Activated T-cell treated with anti-CD3 and anti-CD28 coated beads, Interleukin-2, amount 50 U/mL, for 24 hours (primary cell): ENCODE data around the gene INPP5A.
"Not testable (repeated sequence)": the region's sequence is repeated elsewhere in the genome, so short reads cannot be mapped to it uniquely, and the experiment has no call there.

Experiments used
- DNase-seq: peaks from one replicate; pipeline ENCODE4 v3.0.0-alpha.2; 2020
- H3K27ac Mint-ChIP-seq: 2 replicates; pipeline ENCODE4 v1.8.0; 2020; ENCODE audit warnings: mild to moderate bottlenecking, mixed read lengths
- H3K27me3 Mint-ChIP-seq: 2 replicates; pipeline ENCODE4 v1.8.0; 2020; ENCODE audit warnings: mixed read lengths
- H3K36me3 Mint-ChIP-seq: 2 replicates; pipeline ENCODE4 v1.8.0; 2020; ENCODE audit warnings: low read depth, mixed read lengths
- H3K4me1 Mint-ChIP-seq: 2 replicates; pipeline ENCODE4 v1.8.0; 2020; ENCODE audit warnings: low read depth, mixed read lengths
- H3K4me3 Mint-ChIP-seq: 2 replicates; pipeline ENCODE4 v1.8.0; 2020; ENCODE audit warnings: mild to moderate bottlenecking, moderate library complexity, mixed read lengths
- H3K9me3 Mint-ChIP-seq: 2 replicates; pipeline ENCODE4 v1.8.0; 2020; ENCODE audit warnings: mixed read lengths

Gene INPP5A

DNA sequence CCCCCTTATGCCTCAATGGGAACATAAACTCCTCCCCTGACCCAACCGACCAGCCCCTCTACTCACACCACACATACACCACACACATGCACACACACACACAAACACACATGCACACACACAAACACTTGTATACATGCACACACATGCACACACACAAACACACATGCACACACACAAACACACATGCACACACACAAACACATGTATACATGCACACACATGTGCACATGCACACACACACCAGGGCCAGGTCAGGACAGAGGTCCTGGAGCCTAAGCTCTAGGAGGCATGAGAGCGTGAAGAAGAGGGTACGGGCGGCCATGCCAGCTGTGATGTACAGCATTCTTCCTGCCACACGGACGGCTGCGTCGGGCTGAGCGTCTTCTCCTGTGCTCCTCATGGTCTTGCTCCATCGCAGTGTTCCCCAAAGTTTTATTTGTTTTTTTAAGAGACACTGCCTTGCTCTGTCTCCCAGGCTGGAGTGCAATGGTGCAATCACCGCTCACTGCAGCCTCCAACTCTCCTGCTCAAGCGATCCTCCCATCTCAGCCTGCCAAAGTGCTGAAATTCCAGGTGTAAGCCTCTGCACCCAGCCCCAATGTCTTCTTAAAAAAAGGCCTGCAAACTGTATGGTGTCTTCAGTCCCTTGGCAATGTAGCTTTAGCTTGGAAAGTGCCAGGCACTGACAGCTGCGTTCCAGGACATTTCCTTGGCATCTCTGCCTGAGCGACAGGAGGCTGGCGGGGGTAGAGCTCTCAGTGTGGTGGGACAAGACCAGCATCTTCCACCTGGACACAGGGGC, 38.8 kb upstream of the INPP5A start:
- Mint-ChIP-seq H3K36me3 (no peaks in the 10 kb centered on the region), H3K27me3 (peaks cover 6% of the 10 kb centered on the region), H3K9me3 (no peaks in the 10 kb centered on the region), H3K27ac (no peak overlapping the region), H3K4me3 (no peak overlapping the region), H3K4me1 (no peaks in the 10 kb centered on the region)
- DNase-seq, result peak; percentile 7

GRCh38 chr10:132499367-132499685, 38.3 kb upstream of the INPP5A start:
- H3K27ac Mint-ChIP-seq, result no peak overlapping the region
- no peak overlapping the region for H3K4me3 Mint-ChIP-seq
- H3K9me3 Mint-ChIP-seq, result no peaks in the 10 kb centered on the region
- no peaks in the 10 kb centered on the region for H3K36me3 Mint-ChIP-seq
- H3K4me1 Mint-ChIP-seq, result no peaks in the 10 kb centered on the region
- H3K27me3 Mint-ChIP-seq, result peaks cover 6% of the 10 kb centered on the region
- DNase-seq, result peak; percentile 26

- Mint-ChIP-seq H3K9me3 (no peaks in the 10 kb centered on the region), H3K4me3 (no peak overlapping the region), H3K27ac (no peak overlapping the region), H3K4me1 (no peaks in the 10 kb centered on the region), H3K27me3 (peaks cover 6% of the 10 kb centered on the region), H3K36me3 (no peaks in the 10 kb centered on the region)
- DNase-seq, result no peak
Observed at GRCh38 chr10:132500781-132501415, 36.7 kb upstream of the INPP5A start.

DNA sequence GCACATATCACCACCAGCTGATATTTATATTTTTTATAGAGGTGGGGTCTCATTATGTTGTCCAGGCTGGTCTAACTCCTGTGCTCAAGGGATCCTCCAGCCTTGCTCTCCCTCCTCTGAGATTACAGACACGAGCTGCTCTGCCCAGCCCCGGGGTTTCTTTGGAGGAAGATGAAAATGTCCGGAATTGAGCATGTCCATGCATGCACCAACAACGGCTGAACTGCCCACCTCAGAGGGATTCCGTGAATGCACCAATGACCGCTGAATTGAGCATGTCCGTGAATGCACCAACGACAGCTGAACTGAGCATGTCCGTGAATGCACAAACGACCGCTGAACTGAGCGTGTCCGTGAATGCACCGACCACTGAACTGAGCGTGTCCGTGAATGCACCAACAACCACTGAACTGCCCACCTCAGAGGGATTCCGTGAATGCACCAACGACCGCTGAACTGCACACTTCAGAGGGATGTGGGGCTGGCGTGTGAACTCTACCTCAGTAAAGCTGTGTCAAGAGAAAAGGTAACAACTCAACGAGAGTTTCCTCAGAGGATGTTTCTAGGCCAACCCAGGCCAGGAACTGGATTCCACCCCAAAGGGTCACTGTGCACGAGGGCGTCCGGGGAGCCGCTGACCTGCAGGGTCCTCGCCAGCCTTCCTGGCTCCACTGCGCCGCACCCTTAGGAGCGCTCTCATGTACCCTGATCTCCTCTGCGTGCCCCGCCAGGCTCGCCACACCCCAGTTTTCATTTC, 34.9 kb upstream of the INPP5A start:
- H3K4me1 Mint-ChIP-seq, result no peaks in the 10 kb centered on the region
- DNase-seq, result peak; percentile 6
- no peaks in the 10 kb centered on the region for H3K9me3 Mint-ChIP-seq
- H3K36me3 Mint-ChIP-seq, result no peaks in the 10 kb centered on the region
- H3K27ac Mint-ChIP-seq, result no peak overlapping the region
- no peak overlapping the region for H3K4me3 Mint-ChIP-seq
- peaks cover 6% of the 10 kb centered on the region for H3K27me3 Mint-ChIP-seq

DNA sequence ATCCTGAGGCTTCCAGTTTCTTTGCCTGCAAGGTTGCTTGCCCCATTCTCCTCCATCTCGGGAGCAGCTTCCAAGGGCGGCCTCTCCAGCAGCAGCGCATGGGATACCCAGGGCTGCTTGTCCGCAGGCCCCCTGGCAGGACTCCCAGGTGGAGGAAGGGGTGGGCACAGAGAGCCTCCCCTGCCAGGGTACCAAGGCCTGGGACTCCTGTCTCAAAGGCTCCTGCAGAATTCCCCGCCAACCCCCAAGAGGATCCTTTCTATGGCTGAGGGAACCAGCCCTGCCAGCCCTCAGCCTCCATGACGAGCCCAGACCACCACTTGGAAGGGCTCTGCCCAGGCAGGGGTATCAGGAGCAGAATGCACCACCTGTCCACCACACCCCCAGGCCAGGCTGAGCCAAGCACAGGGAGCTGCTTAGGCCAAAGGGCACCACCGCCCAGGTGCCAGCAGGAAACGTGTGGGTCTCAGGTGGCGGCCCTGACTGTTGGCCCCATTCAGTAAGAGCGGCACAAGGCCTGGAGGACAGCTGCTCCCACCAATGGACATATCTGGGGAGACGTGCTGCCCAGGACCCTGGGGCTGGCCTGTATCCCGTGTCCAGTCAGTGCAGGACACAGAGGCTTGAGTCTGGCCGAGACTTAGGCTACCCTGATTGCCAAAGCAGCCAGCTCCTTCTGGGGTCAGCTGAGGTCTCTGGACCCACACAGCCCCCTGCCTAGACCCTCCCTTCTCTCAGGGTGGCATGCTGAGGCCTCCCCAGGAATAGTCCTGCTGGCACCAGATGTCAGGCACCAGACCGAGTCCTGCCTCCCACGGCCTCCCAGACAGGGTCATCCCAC, 33.8 kb upstream of the INPP5A start:
- peaks cover 6% of the 10 kb centered on the region for H3K27me3 Mint-ChIP-seq
- DNase-seq, result no peak
- H3K4me1 Mint-ChIP-seq, result no peaks in the 10 kb centered on the region
- H3K4me3 Mint-ChIP-seq, result no peak overlapping the region
- no peaks in the 10 kb centered on the region for H3K36me3 Mint-ChIP-seq
- H3K9me3 Mint-ChIP-seq, result no peaks in the 10 kb centered on the region
- no peak overlapping the region for H3K27ac Mint-ChIP-seq

DNA sequence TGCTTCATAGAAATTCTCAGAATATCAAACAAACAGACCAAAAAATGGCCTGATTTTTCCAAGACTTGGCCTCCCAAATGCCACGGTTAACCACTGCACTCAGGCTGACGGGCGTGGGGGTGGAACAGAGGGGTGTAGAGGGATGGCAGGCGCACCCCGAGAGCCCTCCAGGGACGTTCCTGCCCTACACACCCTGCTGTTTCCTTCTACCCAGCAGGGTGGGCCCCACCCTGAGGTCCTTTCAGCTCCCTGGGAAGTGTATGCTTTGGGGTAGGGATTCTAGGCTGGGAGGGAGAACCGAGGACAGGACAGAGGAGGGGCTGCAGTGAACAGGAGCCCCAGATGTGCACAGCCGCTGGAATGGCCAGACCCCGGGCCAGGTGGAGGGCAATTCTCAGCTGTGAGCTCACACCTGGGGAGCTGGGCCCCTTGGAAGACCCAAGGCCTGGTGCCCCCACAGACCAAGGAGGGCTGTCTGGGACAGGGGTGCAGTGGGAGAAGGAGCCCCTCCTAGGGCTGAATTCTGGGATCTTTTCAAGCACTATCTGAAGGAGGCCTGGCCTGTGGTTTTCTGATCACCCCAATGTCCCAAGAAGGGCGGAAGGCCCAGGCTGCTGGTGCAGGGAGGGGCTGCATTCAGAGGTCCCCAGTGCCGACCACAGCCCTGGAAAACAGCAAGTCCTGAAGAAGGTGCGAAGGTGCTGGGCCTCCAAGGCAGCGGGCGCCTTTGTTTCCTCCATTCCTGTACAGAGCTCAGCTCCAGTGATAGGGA, 32.9 kb upstream of the INPP5A start:
- H3K9me3 Mint-ChIP-seq, result no peaks in the 10 kb centered on the region
- no peaks in the 10 kb centered on the region for H3K4me1 Mint-ChIP-seq
- no peak overlapping the region for H3K4me3 Mint-ChIP-seq
- H3K27ac Mint-ChIP-seq, result no peak overlapping the region
- peaks cover 4% of the 10 kb centered on the region for H3K27me3 Mint-ChIP-seq
- DNase-seq, result peak; percentile 21
- no peaks in the 10 kb centered on the region for H3K36me3 Mint-ChIP-seq

DNA sequence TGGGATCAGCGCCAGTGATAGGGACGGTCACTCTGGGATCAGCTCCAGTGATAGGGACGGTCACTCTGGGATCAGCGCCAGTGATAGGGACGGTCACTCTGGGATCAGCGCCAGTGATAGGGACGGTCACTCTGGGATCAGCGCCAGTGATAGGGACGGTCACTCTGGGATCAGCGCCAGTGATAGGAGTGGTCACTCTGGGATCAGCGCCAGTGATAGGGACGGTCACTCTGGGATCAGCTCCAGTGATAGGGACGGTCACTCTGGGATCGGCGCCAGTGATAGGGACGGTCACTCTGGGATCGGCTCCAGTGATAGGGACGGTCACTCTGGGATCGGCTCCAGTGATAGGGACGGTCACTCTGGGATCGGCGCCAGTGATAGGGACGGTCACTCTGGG, 32.0 kb upstream of the INPP5A start:
- H3K36me3 Mint-ChIP-seq, H3K9me3 Mint-ChIP-seq, H3K27ac Mint-ChIP-seq, DNase-seq, H3K4me3 Mint-ChIP-seq, H3K4me1 Mint-ChIP-seq, H3K27me3 Mint-ChIP-seq: not testable (repeated sequence)

DNA sequence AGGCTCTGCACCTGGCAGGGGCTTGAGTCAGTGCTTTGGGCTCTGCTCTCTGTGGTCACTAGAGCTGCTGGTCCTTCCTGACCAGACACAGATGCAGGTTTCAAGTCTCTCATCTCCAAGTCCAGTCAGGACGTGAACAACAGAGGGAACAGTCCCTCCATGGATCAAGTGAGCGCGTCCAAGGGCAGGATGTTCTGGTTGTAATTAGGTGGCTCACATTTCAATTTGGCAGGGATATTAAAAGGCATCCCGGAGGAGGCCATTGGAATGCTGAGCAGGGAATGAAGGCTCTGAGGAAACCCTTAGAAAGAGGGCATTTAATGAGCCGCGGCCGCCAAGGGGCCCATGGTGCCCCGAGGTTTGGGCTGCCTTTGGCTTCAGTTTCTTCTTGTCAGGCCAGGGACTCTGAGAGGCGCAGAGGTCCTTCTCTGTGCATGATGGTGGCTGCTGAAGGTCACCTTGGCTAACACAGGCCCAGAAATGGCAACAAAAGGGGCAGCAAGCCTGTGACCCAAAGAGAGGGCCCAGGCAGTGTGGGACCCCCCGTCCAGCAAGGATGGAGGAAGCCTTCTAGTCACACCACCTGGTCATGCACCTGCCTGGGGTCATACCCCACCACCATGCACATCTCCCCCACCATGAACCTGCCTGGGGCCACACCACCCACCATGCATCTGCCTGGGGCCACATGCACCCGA, 30.7 kb upstream of the INPP5A start:
- Mint-ChIP-seq H3K9me3 (no peaks in the 10 kb centered on the region), H3K27me3 (no peaks in the 10 kb centered on the region), H3K4me3 (no peak overlapping the region), H3K4me1 (no peaks in the 10 kb centered on the region), H3K27ac (no peak overlapping the region), H3K36me3 (no peaks in the 10 kb centered on the region)
- peak; percentile 20 for DNase-seq

GRCh38 chr10:132507409-132507955, 30.1 kb upstream of the INPP5A start:
- DNase-seq, result no peak
- Mint-ChIP-seq H3K27me3 (no peaks in the 10 kb centered on the region), H3K9me3 (no peaks in the 10 kb centered on the region), H3K27ac (no peak overlapping the region), H3K36me3 (no peaks in the 10 kb centered on the region), H3K4me1 (no peaks in the 10 kb centered on the region), H3K4me3 (no peak overlapping the region)

- no peaks in the 10 kb centered on the region for H3K36me3 Mint-ChIP-seq
- H3K4me1 Mint-ChIP-seq, result no peaks in the 10 kb centered on the region
- H3K27me3 Mint-ChIP-seq, result no peaks in the 10 kb centered on the region
- no peak overlapping the region for H3K27ac Mint-ChIP-seq
- no peak overlapping the region for H3K4me3 Mint-ChIP-seq
- DNase-seq, result peak; percentile 20
- H3K9me3 Mint-ChIP-seq, result no peaks in the 10 kb centered on the region
Observed at GRCh38 chr10:132507956-132508490, 29.6 kb upstream of the INPP5A start.

- no peaks in the 10 kb centered on the region for H3K36me3 Mint-ChIP-seq
- peak; percentile 9 for DNase-seq
- H3K27ac Mint-ChIP-seq, result no peak overlapping the region
- no peaks in the 10 kb centered on the region for H3K4me1 Mint-ChIP-seq
- H3K27me3 Mint-ChIP-seq, result no peaks in the 10 kb centered on the region
- no peaks in the 10 kb centered on the region for H3K9me3 Mint-ChIP-seq
- no peak overlapping the region for H3K4me3 Mint-ChIP-seq
Observed at GRCh38 chr10:132508581-132509443, 28.8 kb upstream of the INPP5A start.

GRCh38 chr10:132509506-132510173, 27.9 kb upstream of the INPP5A start:
- H3K36me3 Mint-ChIP-seq, result no peaks in the 10 kb centered on the region
- no peak for DNase-seq
- H3K4me3 Mint-ChIP-seq, result no peak overlapping the region
- H3K27ac Mint-ChIP-seq, result no peak overlapping the region
- no peaks in the 10 kb centered on the region for H3K4me1 Mint-ChIP-seq
- H3K9me3 Mint-ChIP-seq, result no peaks in the 10 kb centered on the region
- no peaks in the 10 kb centered on the region for H3K27me3 Mint-ChIP-seq
